Measurements from ENCODE around the gene TUBGCP6.

TUBGCP6 gene

GRCh38 chr22:50256258-50256862, 11.5 kb upstream of the TUBGCP6 start:
- ChIA-PET POLR2A (interaction anchor here (1.0 to 1.4 kb wide), 2 partner anchors 16 to 48 kb away, joined by 3 read pairs; no protein-coding TSS in a partner anchor), CTCF (interaction anchor here (0.5 kb wide), 1 partner anchor 69 kb away, joined by 3 read pairs; no protein-coding TSS in a partner anchor)

DNA sequence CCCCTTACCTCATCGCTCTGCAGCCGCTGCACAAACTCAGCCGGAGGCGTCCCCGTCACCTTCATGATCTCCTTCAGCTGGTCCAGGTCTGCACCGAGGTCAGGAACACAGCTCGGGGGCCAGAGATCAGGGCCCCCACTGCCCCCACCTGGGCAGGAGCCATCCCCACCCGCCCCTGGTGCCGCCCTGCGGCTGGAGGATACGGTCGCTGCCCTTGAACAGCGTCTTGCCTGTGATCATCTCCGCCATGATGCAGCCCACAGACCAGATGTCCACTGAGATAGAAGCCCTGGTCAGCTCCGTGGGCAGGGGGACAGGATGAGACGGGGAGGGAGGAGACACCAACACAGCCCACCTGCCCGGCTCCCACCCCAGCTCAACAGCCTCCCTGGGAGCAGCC, 10.8 kb upstream of the TUBGCP6 start:
- TF ChIP-seq SUZ12 (IDR thresholded peaks at IDR 0.05) (no peak), FOXA1 (IDR thresholded peaks at IDR 0.05) (no peak), NFRKB (IDR thresholded peaks at IDR 0.05) (no peak), L3MBTL2 (conservative IDR thresholded peaks at IDR 0.05) (no peak), FOXK2 (IDR thresholded peaks at IDR 0.05) (no peak), HDGF (IDR thresholded peaks at IDR 0.05; ENCODE audit: borderline replicate concordance) (no peak), TARDBP (IDR thresholded peaks at IDR 0.05) (no peak), FOXM1 (IDR thresholded peaks at IDR 0.05; ENCODE audit: borderline replicate concordance) (no peak), ZNF384 (IDR thresholded peaks at IDR 0.05) (no peak), PKNOX1 (IDR thresholded peaks at IDR 0.05) (no peak), BHLHE40 (IDR thresholded peaks at IDR 0.05; ENCODE audit: borderline replicate concordance) (no peak), SP1 (IDR thresholded peaks at IDR 0.05) (no peak), ARNT (IDR thresholded peaks at IDR 0.05) (no peak), LEF1 (IDR thresholded peaks at IDR 0.05; ENCODE audit: borderline replicate concordance) (no peak), CTBP1 (IDR thresholded peaks at IDR 0.05; ENCODE audit: borderline replicate concordance) (no peak), ELF4 (IDR thresholded peaks at IDR 0.05) (no peak)
- no peak for DNase-seq (ENCODE audit: extremely low spot score)
- POLR2A ChIA-PET, result interaction anchor here (1.0 to 1.4 kb wide), 2 partner anchors 16 to 49 kb away, joined by 3 read pairs; no protein-coding TSS in a partner anchor
- CTCF ChIA-PET, result no interaction called here

More at GRCh38 chr22:50256258-50256862, 11.5 kb upstream of the TUBGCP6 start:
- no peak for TF ChIP-seq HDGF (IDR thresholded peaks at IDR 0.05; ENCODE audit: borderline replicate concordance)
- no peak for TF ChIP-seq FOXK2 (IDR thresholded peaks at IDR 0.05)
- TF ChIP-seq TARDBP (IDR thresholded peaks at IDR 0.05), result no peak
- TF ChIP-seq FOXM1 (IDR thresholded peaks at IDR 0.05; ENCODE audit: borderline replicate concordance), result no peak
- TF ChIP-seq CTBP1 (IDR thresholded peaks at IDR 0.05; ENCODE audit: borderline replicate concordance), result no peak
- TF ChIP-seq ARNT (IDR thresholded peaks at IDR 0.05), result no peak
- no peak for TF ChIP-seq BHLHE40 (IDR thresholded peaks at IDR 0.05; ENCODE audit: borderline replicate concordance)
- TF ChIP-seq NFRKB (IDR thresholded peaks at IDR 0.05), result no peak
- TF ChIP-seq ELF4 (IDR thresholded peaks at IDR 0.05), result no peak
- no peak for TF ChIP-seq ZNF384 (IDR thresholded peaks at IDR 0.05)
- TF ChIP-seq SUZ12 (IDR thresholded peaks at IDR 0.05), result no peak
- TF ChIP-seq FOXA1 (IDR thresholded peaks at IDR 0.05), result no peak
- TF ChIP-seq SP1 (IDR thresholded peaks at IDR 0.05), result no peak
- no peak for DNase-seq (ENCODE audit: extremely low spot score)

DNA sequence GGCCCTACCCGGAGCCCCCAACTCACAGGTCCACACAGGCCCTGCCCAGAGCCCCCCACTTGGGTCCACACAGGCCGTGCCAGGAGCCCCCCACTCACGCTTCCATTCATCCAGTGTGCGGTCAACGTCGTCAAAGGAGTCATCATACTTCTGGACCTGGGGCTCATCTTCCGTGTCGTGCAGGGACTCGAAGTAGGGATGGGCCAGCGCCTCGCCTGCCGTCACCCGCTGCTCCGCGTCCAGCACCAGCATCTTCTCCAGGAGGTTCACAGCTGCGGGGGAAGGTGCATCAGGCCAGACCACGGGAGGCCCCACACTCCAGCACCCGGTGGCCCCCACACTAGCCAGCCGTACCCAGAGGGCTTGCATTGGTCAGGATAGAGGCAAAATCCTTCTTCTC, 10.3 kb upstream of the TUBGCP6 start:
- DNase-seq (ENCODE audit: extremely low spot score), result no peak
- CTCF ChIA-PET, result no interaction called here
- POLR2A ChIA-PET, result interaction anchor here (1.4 kb wide), 1 partner anchor 17 kb away, joined by 3 read pairs; no protein-coding TSS in a partner anchor
- TF ChIP-seq SP1 (IDR thresholded peaks at IDR 0.05) (no peak), SUZ12 (IDR thresholded peaks at IDR 0.05) (no peak), PKNOX1 (IDR thresholded peaks at IDR 0.05) (no peak), FOXK2 (IDR thresholded peaks at IDR 0.05) (no peak), FOXA1 (IDR thresholded peaks at IDR 0.05) (no peak), L3MBTL2 (conservative IDR thresholded peaks at IDR 0.05) (no peak), ARNT (IDR thresholded peaks at IDR 0.05) (no peak)

DNA sequence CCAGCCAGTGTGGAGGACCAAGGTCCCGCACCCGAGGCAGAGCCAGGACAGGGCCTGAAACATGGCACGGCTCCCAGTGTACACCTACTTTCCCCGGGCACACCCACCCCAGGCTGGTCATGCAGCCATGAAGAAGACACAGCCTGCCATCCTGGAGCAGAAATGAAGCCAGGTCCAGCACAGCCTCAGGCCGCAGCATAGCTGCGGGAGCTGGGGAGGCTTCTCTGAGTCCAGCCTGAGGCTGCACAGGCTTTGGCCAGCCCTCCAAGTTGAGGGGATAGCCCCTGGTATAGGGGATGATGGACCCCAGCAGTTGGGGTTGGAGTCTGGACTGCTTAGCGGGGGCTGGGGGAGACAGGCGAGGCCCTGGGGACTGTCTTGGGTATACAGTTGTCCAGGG, 9.1 kb upstream of the TUBGCP6 start:
- ChIA-PET POLR2A (no interaction called here), CTCF (no interaction called here)
- no peak for TF ChIP-seq L3MBTL2 (conservative IDR thresholded peaks at IDR 0.05)
- TF ChIP-seq SUZ12 (IDR thresholded peaks at IDR 0.05), result no peak
- no peak for TF ChIP-seq CTBP1 (IDR thresholded peaks at IDR 0.05; ENCODE audit: borderline replicate concordance)
- TF ChIP-seq FOXA1 (IDR thresholded peaks at IDR 0.05), result no peak
- TF ChIP-seq LEF1 (IDR thresholded peaks at IDR 0.05; ENCODE audit: borderline replicate concordance), result no peak
- TF ChIP-seq NFRKB (IDR thresholded peaks at IDR 0.05), result no peak
- no peak for TF ChIP-seq TARDBP (IDR thresholded peaks at IDR 0.05)
- no peak for TF ChIP-seq PKNOX1 (IDR thresholded peaks at IDR 0.05)
- no peak for TF ChIP-seq BHLHE40 (IDR thresholded peaks at IDR 0.05; ENCODE audit: borderline replicate concordance)
- no peak for DNase-seq (ENCODE audit: extremely low spot score)

DNA sequence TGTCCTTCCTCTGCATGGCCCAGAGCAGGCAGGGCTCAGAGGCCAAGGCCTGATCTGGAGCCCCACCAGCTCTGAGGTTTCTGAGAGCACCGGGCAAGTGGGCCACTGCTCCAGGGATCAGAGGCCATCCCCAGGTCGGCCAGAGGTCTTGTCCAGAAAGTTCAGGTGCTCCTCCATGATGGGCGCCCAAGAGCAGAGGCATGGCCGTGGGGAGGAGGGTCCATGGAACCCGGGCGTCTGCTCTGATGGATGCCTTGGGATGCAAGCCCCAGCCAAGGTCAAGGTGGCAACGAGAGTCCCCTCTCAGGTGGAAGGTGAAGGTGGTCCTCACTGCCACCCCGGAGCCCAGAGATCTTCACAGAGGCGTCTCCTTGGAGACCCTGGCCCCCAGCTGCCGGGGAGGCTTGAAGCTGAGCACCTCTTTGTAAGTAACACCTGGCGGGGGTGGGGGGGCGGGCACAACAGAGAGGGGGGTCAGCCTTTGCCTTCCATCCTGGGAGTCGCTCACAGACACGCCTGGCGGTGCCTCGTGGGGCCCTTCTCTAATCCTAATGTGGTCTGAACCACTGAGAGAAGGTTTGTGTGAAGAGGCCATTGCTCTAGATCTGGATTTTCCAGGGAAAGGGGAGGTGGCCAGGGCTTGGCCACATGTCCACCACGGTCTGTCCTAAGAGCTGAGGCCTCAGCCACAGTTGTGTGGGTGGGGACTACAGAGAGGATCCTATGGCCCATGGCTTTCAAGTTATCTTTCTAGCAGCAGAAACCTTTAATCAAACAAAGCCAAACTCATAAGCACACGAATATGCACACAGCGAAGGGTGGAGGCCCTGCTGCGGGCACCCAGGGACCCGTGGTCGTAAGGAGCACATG, 8.5 kb upstream of the TUBGCP6 start:
- no peak for TF ChIP-seq ZNF384 (IDR thresholded peaks at IDR 0.05)
- TF ChIP-seq L3MBTL2 (conservative IDR thresholded peaks at IDR 0.05), result no peak
- TF ChIP-seq CTBP1 (IDR thresholded peaks at IDR 0.05; ENCODE audit: borderline replicate concordance), result no peak
- no peak for TF ChIP-seq ELF4 (IDR thresholded peaks at IDR 0.05)
- TF ChIP-seq LEF1 (IDR thresholded peaks at IDR 0.05; ENCODE audit: borderline replicate concordance), result no peak
- no peak for TF ChIP-seq BHLHE40 (IDR thresholded peaks at IDR 0.05; ENCODE audit: borderline replicate concordance)
- TF ChIP-seq TARDBP (IDR thresholded peaks at IDR 0.05), result no peak
- no peak for TF ChIP-seq NFRKB (IDR thresholded peaks at IDR 0.05)
- no peak for TF ChIP-seq SUZ12 (IDR thresholded peaks at IDR 0.05)
- TF ChIP-seq ARNT (IDR thresholded peaks at IDR 0.05), result no peak
- TF ChIP-seq FOXK2 (IDR thresholded peaks at IDR 0.05), result no peak
- ChIA-PET CTCF (interaction anchor here (0.6 to 2.0 kb wide), 8 partner anchors 8 to 367 kb away, joined by 3 to 7 read pairs (median 4); partner anchors contain the start of genes MAPK12 and PLXNB2), POLR2A (interaction anchor here (0.6 to 1.0 kb wide), 3 partner anchors 8 to 46 kb away, joined by 3 to 5 read pairs (median 3); partner anchors contain the start of gene MAPK12)
- DNase-seq (ENCODE audit: extremely low spot score), result no peak
